Parathyroid adenoma (tissue), 2 donors: ENCODE measurements around the gene ASB7.

Experiments used
- H2AFZ ChIP-seq: fragments of 300-600 bp; sonication (generic); one replicate; pipeline ENCODE4 v1.7.0; 2017; ENCODE audit warnings: antibody characterized with exemption, mild to moderate bottlenecking
- H3K27ac ChIP-seq: fragments of 300-600 bp; sonication (generic); one replicate; pipeline ENCODE4 v1.7.0; 2017
- H3K27me3 ChIP-seq: fragments of 300-600 bp; sonication (generic); one replicate; pipeline ENCODE4 v1.7.0; 2017; ENCODE audit warnings: low read length; ENCODE audit not compliant: control insufficient read depth, insufficient read depth
- H3K36me3 ChIP-seq: fragments of 300-600 bp; sonication (generic); one replicate; pipeline ENCODE4 v1.7.0; 2017; ENCODE audit warnings: low read length; ENCODE audit not compliant: control insufficient read depth, insufficient read depth
- H3K4me1 ChIP-seq: fragments of 300-600 bp; sonication (generic); one replicate; pipeline ENCODE4 v1.7.0; 2017; ENCODE audit warnings: control low read depth
- H3K4me2 ChIP-seq: fragments of 300-600 bp; sonication (generic); one replicate; pipeline ENCODE4 v1.7.0; 2017; ENCODE audit warnings: low read length
- H3K4me3 ChIP-seq: fragments of 300-600 bp; sonication (generic); one replicate; pipeline ENCODE4 v1.7.0; 2017; ENCODE audit warnings: low read depth, low read length
- H3K79me2 ChIP-seq: fragments of 300-600 bp; sonication (generic); one replicate; pipeline ENCODE4 v1.7.0; 2017; ENCODE audit warnings: control low read depth
- H3K9ac ChIP-seq: fragments of 300-600 bp; sonication (generic); one replicate; pipeline ENCODE4 v1.7.0; 2017; ENCODE audit warnings: mild to moderate bottlenecking
- H3K9me3 ChIP-seq: fragments of 300-600 bp; sonication (generic); one replicate; pipeline ENCODE4 v1.7.0; 2017; ENCODE audit warnings: low read length; ENCODE audit not compliant: control insufficient read depth
- CTCF ChIP-seq: fragments of 300-600 bp; sonication (generic); IDR thresholded peaks from one replicate; pipeline ENCODE4 v1.7.0; 2017; ENCODE audit warnings: antibody characterized with exemption, mild to moderate bottlenecking
- donor health status: primary hyperparathyroidism.

Gene ASB7

GRCh38 chr15:100692246-100692645 is 89.9 kb downstream of the ASB7 start:
- no peak overlapping the region for H2AFZ ChIP-seq
- no peaks in the 10 kb centered on the region for H3K79me2 ChIP-seq
- no peak overlapping the region for H3K9ac ChIP-seq
- no peaks in the 10 kb centered on the region for H3K27me3 ChIP-seq
- H3K36me3 ChIP-seq = no peaks in the 10 kb centered on the region
- no peak for TF ChIP-seq CTCF
- no peak overlapping the region for H3K27ac ChIP-seq
- no peaks in the 10 kb centered on the region for H3K4me1 ChIP-seq
- H3K9me3 ChIP-seq = no peaks in the 10 kb centered on the region
- no peak overlapping the region for H3K4me2 ChIP-seq
- no peak overlapping the region for H3K4me3 ChIP-seq

- H2AFZ ChIP-seq = no peak overlapping the region
- no peaks in the 10 kb centered on the region for H3K79me2 ChIP-seq
- no peak overlapping the region for H3K9ac ChIP-seq
- H3K9me3 ChIP-seq = no peaks in the 10 kb centered on the region
- no peak overlapping the region for H3K27ac ChIP-seq
- no peak overlapping the region for H3K4me2 ChIP-seq
- TF ChIP-seq CTCF = no peak
- H3K4me3 ChIP-seq = no peak overlapping the region
- H3K27me3 ChIP-seq = no peaks in the 10 kb centered on the region
- H3K4me1 ChIP-seq = no peaks in the 10 kb centered on the region
- no peaks in the 10 kb centered on the region for H3K36me3 ChIP-seq
Observed at GRCh38 chr15:100692671-100693070, 90.3 kb downstream of the ASB7 start.

- Histone ChIP-seq H3K9me3 (no peaks in the 10 kb centered on the region), H3K36me3 (no peaks in the 10 kb centered on the region), H3K4me1 (no peaks in the 10 kb centered on the region), H3K4me3 (no peak overlapping the region), H3K9ac (no peak overlapping the region), H3K27me3 (no peaks in the 10 kb centered on the region), H2AFZ (no peak overlapping the region), H3K4me2 (no peak overlapping the region), H3K27ac (no peak overlapping the region), H3K79me2 (no peaks in the 10 kb centered on the region)
- no peak for TF ChIP-seq CTCF
Observed at GRCh38 chr15:100693451-100693850, 91.1 kb downstream of the ASB7 start.

- no peaks in the 10 kb centered on the region for H3K4me1 ChIP-seq
- no peak overlapping the region for H2AFZ ChIP-seq
- no peak overlapping the region for H3K4me2 ChIP-seq
- no peak for TF ChIP-seq CTCF
- H3K27ac ChIP-seq = no peak overlapping the region
- H3K9me3 ChIP-seq = no peaks in the 10 kb centered on the region
- H3K9ac ChIP-seq = no peak overlapping the region
- no peaks in the 10 kb centered on the region for H3K36me3 ChIP-seq
- no peaks in the 10 kb centered on the region for H3K27me3 ChIP-seq
- H3K4me3 ChIP-seq = no peak overlapping the region
- no peaks in the 10 kb centered on the region for H3K79me2 ChIP-seq
Observed at GRCh38 chr15:100694381-100695021, 92.1 kb downstream of the ASB7 start.

GRCh38 chr15:100695048-100695447 is 92.7 kb downstream of the ASB7 start:
- Histone ChIP-seq H3K79me2 (no peaks in the 10 kb centered on the region), H3K4me2 (no peak overlapping the region), H3K27me3 (no peaks in the 10 kb centered on the region), H3K27ac (no peak overlapping the region), H3K36me3 (no peaks in the 10 kb centered on the region), H2AFZ (no peak overlapping the region), H3K9ac (no peak overlapping the region), H3K9me3 (no peaks in the 10 kb centered on the region), H3K4me1 (no peaks in the 10 kb centered on the region), H3K4me3 (no peak overlapping the region)
- no peak for TF ChIP-seq CTCF
